K562 (cell line): ENCODE data around the gene KHNYN. TPM values are rescaled to one million over a fixed set of nuclear protein-coding genes. Genes with fewer than 3 reads are reported as not detected.

Experiments
- BCL6 ChIP-seq: fragments of 250-450 bp; sonication (Bioruptor Pico); IDR thresholded peaks from 2 replicates; pipeline ENCODE4 v1.4.0; 2020
- COPS2 ChIP-seq: fragments of 450-650 bp; conservative IDR thresholded peaks from 2 replicates; pipeline ENCODE4 v1.6.1; 2016; ENCODE audit warnings: mild to moderate bottlenecking, moderate library complexity
- KDM1A ChIP-seq, 2 experiments: fragments of 450-650 bp; IDR thresholded peaks; 2 replicates each; pipeline ENCODE4 v1.6.1; 2016; ENCODE audit warnings: mild to moderate bottlenecking in 2 of 2
- OTX1 ChIP-seq: fragments of 450-650 bp; formaldehyde crosslinking; IDR thresholded peaks from 2 replicates; pipeline ENCODE4 v1.4.0; 2022; ENCODE audit warnings: mild to moderate bottlenecking
- RFX5 ChIP-seq: IDR thresholded peaks from 2 replicates; pipeline ENCODE4 v1.6.1; 2011; ENCODE audit warnings: low read depth, mild to moderate bottlenecking, improper control_type of control experiment, low read length
- TBP ChIP-seq: optimal IDR thresholded peaks from 2 replicates; pipeline ENCODE3; 2011; ENCODE audit warnings: low read depth, low read length, improper control_type of control experiment
- YBX1 ChIP-seq: fragments of 450-650 bp; IDR thresholded peaks from 2 replicates; pipeline ENCODE4 v1.7.1; 2016; ENCODE audit warnings: mild to moderate bottlenecking
- ZBTB11 ChIP-seq, 3 experiments: fragments of 200-800 bp in 1 of 3; fragments of 250-450 bp in 1 of 3; fragments of 450-650 bp in 1 of 3; sonication (Bioruptor Pico) in 1 of 3; sonication (Bioruptor generic) in 1 of 3; formaldehyde crosslinking in 1 of 3; IDR thresholded peaks; 2 replicates each; pipeline versions ENCODE4 v1.6.1 to v1.8.0; 2016 to 2022; ENCODE audit warnings: mild to moderate bottlenecking in 2 of 3, missing genetic modification characterization in 2 of 3, missing compliant biosample characterization in 1 of 3, moderate library complexity in 1 of 3
- polyA plus RNA-seq, 8 experiments: library from polyadenylated mRNA; depleted of rRNA in 4 of 8; stranded (reverse) in 5 of 8; unstranded in 3 of 8; fragments of >200 nt; fragmentation: Nextera tagmentation in 2 of 8; fragmentation: Illumina TruSeq in 1 of 8; extraction: Ambion mirVana in 2 of 8; extraction: Trizol in 1 of 8; gene quantifications; 2 replicates each; pipeline versions ENCODE4 v1.2.1 to v1.2.3, GENCODE V29; 2011 to 2014; ENCODE audit warnings: inconsistent platforms in 1 of 8, missing spikeins in 1 of 8
- total RNA-seq, 7 experiments: library from RNA; depleted of rRNA in 6 of 7; stranded (reverse); fragments of >200 nt in 6 of 7; fragmentation: Illumina TruSeq in 2 of 7; extraction: Trizol in 2 of 7; gene quantifications; 2 replicates each; pipeline versions ENCODE4 v1.2.1 to v1.2.3, GENCODE V29; 2011 to 2021; ENCODE audit warnings: low replicate concordance in 1 of 7
- TF ChIP-seq, protein P1 (sequence below): fragments of 250-450 bp; sonication (Bioruptor Pico); IDR thresholded peaks from 2 replicates; pipeline ENCODE4 v1.4.0; 2020
- TF ChIP-seq, protein P2 (sequence below): sonication (generic); formaldehyde crosslinking; IDR thresholded peaks from 2 replicates; pipeline ENCODE4 v1.8.0; 2022; ENCODE audit warnings: missing genetic modification reagents, mild to moderate bottlenecking, moderate library complexity, borderline replicate concordance
- TF ChIP-seq, protein P3 (sequence below): sonication (generic); formaldehyde crosslinking; IDR thresholded peaks from 2 replicates; pipeline ENCODE4 v1.8.0; 2022; ENCODE audit warnings: mild to moderate bottlenecking, missing genetic modification reagents

The KHNYN gene
- total and polyA plus RNA-seq, 9 of the 15 experiments (the other 6 are each of a cell fraction or from before 2014, with no cell fraction given) = 0.76 to 26.0 (median 14.1) TPM

DNA sequence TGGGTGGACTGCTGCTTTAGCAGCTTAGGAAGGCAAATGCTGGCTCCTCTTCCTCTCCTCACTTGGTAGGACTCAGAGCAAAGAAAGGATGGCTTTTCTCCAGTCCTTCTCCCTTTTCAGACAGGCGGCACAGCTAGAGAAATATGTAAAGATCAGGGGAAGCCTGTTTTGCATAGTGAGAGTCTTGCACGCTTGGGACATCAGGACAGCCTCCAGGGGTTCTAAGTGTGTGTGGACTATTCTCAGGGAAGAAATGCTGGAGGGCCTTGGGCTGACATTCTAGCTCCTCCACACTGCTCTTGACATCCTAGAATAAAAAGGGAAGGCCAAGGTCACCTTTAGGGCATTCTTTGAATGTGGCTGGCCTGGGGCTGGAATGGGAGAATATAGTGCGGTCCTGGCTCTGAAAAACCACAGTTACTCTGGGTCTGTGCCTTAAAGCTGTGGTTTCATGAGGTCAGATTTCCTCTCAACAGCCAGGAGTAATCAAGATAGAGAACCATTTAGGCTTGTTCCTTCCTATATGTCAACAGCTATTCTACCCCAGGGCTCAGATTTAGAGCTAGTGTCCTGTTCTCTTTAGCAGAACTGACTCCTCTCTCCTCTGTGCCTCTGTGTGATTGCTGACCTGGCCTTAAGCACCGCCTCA is 54.0 kb downstream of the KHNYN start (continued):
- TF ChIP-seq, protein P1, sequence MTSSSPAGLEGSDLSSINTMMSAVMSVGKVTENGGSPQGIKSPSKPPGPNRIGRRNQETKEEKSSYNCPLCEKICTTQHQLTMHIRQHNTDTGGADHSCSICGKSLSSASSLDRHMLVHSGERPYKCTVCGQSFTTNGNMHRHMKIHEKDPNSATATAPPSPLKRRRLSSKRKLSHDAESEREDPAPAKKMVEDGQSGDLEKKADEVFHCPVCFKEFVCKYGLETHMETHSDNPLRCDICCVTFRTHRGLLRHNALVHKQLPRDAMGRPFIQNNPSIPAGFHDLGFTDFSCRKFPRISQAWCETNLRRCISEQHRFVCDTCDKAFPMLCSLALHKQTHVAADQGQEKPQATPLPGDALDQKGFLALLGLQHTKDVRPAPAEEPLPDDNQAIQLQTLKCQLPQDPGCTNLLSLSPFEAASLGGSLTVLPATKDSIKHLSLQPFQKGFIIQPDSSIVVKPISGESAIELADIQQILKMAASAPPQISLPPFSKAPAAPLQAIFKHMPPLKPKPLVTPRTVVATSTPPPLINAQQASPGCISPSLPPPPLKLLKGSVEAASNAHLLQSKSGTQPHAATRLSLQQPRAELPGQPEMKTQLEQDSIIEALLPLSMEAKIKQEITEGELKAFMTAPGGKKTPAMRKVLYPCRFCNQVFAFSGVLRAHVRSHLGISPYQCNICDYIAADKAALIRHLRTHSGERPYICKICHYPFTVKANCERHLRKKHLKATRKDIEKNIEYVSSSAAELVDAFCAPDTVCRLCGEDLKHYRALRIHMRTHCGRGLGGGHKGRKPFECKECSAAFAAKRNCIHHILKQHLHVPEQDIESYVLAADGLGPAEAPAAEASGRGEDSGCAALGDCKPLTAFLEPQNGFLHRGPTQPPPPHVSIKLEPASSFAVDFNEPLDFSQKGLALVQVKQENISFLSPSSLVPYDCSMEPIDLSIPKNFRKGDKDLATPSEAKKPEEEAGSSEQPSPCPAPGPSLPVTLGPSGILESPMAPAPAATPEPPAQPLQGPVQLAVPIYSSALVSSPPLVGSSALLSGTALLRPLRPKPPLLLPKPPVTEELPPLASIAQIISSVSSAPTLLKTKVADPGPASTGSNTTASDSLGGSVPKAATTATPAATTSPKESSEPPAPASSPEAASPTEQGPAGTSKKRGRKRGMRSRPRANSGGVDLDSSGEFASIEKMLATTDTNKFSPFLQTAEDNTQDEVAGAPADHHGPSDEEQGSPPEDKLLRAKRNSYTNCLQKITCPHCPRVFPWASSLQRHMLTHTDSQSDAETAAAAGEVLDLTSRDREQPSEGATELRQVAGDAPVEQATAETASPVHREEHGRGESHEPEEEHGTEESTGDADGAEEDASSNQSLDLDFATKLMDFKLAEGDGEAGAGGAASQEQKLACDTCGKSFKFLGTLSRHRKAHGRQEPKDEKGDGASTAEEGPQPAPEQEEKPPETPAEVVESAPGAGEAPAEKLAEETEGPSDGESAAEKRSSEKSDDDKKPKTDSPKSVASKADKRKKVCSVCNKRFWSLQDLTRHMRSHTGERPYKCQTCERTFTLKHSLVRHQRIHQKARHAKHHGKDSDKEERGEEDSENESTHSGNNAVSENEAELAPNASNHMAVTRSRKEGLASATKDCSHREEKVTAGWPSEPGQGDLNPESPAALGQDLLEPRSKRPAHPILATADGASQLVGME (CRISPR knock-in tag) = no peak
- TF ChIP-seq TBP = no peak
- TF ChIP-seq, protein P2, sequence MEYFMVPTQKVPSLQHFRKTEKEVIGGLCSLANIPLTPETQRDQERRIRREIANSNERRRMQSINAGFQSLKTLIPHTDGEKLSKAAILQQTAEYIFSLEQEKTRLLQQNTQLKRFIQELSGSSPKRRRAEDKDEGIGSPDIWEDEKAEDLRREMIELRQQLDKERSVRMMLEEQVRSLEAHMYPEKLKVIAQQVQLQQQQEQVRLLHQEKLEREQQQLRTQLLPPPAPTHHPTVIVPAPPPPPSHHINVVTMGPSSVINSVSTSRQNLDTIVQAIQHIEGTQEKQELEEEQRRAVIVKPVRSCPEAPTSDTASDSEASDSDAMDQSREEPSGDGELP (CRISPR knock-in tag) = no peak
- no peak for TF ChIP-seq ZBTB11 (CRISPR knock-in tag; IDR thresholded peaks at IDR 0.05)
- no peak for TF ChIP-seq COPS2
- no peak for TF ChIP-seq RFX5
- TF ChIP-seq BCL6 (CRISPR knock-in tag) = no peak
- TF ChIP-seq, protein P3, sequence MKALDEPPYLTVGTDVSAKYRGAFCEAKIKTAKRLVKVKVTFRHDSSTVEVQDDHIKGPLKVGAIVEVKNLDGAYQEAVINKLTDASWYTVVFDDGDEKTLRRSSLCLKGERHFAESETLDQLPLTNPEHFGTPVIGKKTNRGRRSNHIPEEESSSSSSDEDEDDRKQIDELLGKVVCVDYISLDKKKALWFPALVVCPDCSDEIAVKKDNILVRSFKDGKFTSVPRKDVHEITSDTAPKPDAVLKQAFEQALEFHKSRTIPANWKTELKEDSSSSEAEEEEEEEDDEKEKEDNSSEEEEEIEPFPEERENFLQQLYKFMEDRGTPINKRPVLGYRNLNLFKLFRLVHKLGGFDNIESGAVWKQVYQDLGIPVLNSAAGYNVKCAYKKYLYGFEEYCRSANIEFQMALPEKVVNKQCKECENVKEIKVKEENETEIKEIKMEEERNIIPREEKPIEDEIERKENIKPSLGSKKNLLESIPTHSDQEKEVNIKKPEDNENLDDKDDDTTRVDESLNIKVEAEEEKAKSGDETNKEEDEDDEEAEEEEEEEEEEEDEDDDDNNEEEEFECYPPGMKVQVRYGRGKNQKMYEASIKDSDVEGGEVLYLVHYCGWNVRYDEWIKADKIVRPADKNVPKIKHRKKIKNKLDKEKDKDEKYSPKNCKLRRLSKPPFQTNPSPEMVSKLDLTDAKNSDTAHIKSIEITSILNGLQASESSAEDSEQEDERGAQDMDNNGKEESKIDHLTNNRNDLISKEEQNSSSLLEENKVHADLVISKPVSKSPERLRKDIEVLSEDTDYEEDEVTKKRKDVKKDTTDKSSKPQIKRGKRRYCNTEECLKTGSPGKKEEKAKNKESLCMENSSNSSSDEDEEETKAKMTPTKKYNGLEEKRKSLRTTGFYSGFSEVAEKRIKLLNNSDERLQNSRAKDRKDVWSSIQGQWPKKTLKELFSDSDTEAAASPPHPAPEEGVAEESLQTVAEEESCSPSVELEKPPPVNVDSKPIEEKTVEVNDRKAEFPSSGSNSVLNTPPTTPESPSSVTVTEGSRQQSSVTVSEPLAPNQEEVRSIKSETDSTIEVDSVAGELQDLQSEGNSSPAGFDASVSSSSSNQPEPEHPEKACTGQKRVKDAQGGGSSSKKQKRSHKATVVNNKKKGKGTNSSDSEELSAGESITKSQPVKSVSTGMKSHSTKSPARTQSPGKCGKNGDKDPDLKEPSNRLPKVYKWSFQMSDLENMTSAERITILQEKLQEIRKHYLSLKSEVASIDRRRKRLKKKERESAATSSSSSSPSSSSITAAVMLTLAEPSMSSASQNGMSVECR = no peak
- TF ChIP-seq KDM1A (IDR thresholded peaks at IDR 0.05) = no peak
- TF ChIP-seq OTX1 (CRISPR knock-in tag) = no peak
- TF ChIP-seq YBX1 = no peak
